Heart right ventricle (tissue), 16 donors: ENCODE results near the gene LRRC8C. TPM values are rescaled to one million over a fixed set of nuclear protein-coding genes. Genes with fewer than 3 reads are reported as not detected.
A peak's percentile ranks its signal among the peaks of the same experiment; 100 is the strongest.

Experiments
- ATAC-seq, 8 donors: fragments of 200-7000 bp; cut with Tn5 transposase; one replicate each; pipeline ENCODE4 v1.9.1; 2020; ENCODE audit warnings: mild to moderate bottlenecking in 8 of 8, moderate library complexity in 8 of 8, moderate number of reproducible peaks in 1 of 8
- DNase-seq, 2 donors: peaks; one replicate each; pipeline ENCODE4 v3.0.0-alpha.2; 2020
- H3K27ac ChIP-seq, 10 donors: fragments of 200-600 bp; sonication (generic) in 2 of 10; one replicate each; pipeline versions ENCODE4 v1.5.0 to v1.8.0; 2020 to 2022; ENCODE audit warnings: mild to moderate bottlenecking in 3 of 10
- H3K27me3 ChIP-seq, 7 donors: fragments of 200-600 bp; one replicate each; pipeline ENCODE4 v1.8.0; 2021 to 2022; ENCODE audit warnings: mild to moderate bottlenecking in 2 of 7
- H3K36me3 ChIP-seq, 9 donors: fragments of 200-600 bp; sonication (generic) in 1 of 9; one replicate each; pipeline versions ENCODE4 v1.5.0 to v1.8.0; 2020 to 2022; ENCODE audit warnings: mild to moderate bottlenecking in 2 of 9
- H3K4me1 ChIP-seq, 9 donors: fragments of 200-600 bp; sonication (generic) in 1 of 9; one replicate each; pipeline versions ENCODE4 v1.5.0 to v1.8.0; 2020 to 2022; ENCODE audit warnings: mild to moderate bottlenecking in 4 of 9
- H3K4me3 ChIP-seq, 10 donors: fragments of 200-600 bp; sonication (generic) in 2 of 10; one replicate each; pipeline versions ENCODE4 v1.5.0 to v1.8.0; 2020 to 2022; ENCODE audit warnings: mild to moderate bottlenecking in 7 of 10, moderate library complexity in 2 of 10
- H3K9me3 ChIP-seq, 11 donors: fragments of 200-600 bp in 10 of 11; sonication (generic) in 2 of 11; one replicate each; pipeline versions ENCODE4 v1.5.0 to v1.8.0; 2013 to 2022; ENCODE audit warnings: mild to moderate bottlenecking in 2 of 11, control low read depth in 1 of 11, moderate library complexity in 1 of 11
- CTCF ChIP-seq, 9 donors: fragments of 200-600 bp; sonication (generic) in 2 of 9; IDR thresholded peaks; one replicate each; pipeline versions ENCODE4 v1.5.0 to v1.8.0; 2021 to 2022; ENCODE audit warnings: antibody characterized with exemption in 9 of 9, mild to moderate bottlenecking in 5 of 9, moderate library complexity in 1 of 9
- WGBS, 2 donors: extraction: QIAGEN DNeasy Blood & Tissue Kit; methylation state at CpG; one replicate each; pipeline ENCODE4 v1.1.7; 2013; ENCODE audit warnings: inconsistent platforms in 1 of 2; 5-methylcytosine and 5-hydroxymethylcytosine counted together
- intact Hi-C, 10 donors: fragments of 100-400 bp; cut with DNase I; formaldehyde crosslinking; loops; one replicate each; pipeline versions ENCODE4 v1.11.1 to v1.14.2; 2022
- polyA plus RNA-seq, 2 donors: library from polyadenylated mRNA; stranded (reverse); fragments of 200-250 nt; gene quantifications; one replicate each; pipeline ENCODE4 v1.2.3, GENCODE V29; 2013
- total RNA-seq, 10 donors: library from RNA; stranded (reverse); fragmentation: NEBNext Ultra II Directional in 3 of 10; extraction: Animal tissue kit (Norgen Biotek cat#: 25700) in 3 of 10; gene quantifications; one replicate each; pipeline versions ENCODE4 v1.2.1 to v1.2.4, GENCODE V29; 2021 to 2023
- donor health status: Arrhythmogenic right ventricular cardiomyopathy.
- donor health status: ischemic (EF 13 %, LVEDD 7.1; RV severe dilation, severe dysfunction).
- donor health status: healthy with polysubstance abuse.
- donor health status: DM: no; HTN: yes; CAD: no.
- donor health status: DM: no; HTN: no; CAD: no.
- donor health status: ischemic (EF 25% LVEDD 6.9; RV normal size, moderate dysfunction).
- donor health status: ischemic (EF 25% LVEDD 5.7; RV mildly dilated, moderate dysfunction).
- donor health status: healthy.
- donor health status: DM: yes; HTN: yes; CAD: no.
- donor health status: Ischemic cardiomyopathy.
- donor health status: ischemic (EF 35%, LVEDD 5.7; RV mildly dilated, moderate dysfunction).
- donor health status: nonischemic (EF 11% LVEDD 7.7; RV severe dilation, severe dysfunction).
- donor health status: DM: yes; HTN: yes; CAD: no.
- donor health status: PGD.
- donor health status: ischemic (EF 29% LVEDD 5.4; RV normal size, mild dysfunction).
- donor health status: nonischemic (EF 23%, LVEDD 6.1; RV moderate dilation, normal function).

The LRRC8C gene
- total and polyA plus RNA-seq, 12 donors: 3.7 to 12.3 (median 8.2) TPM

GRCh38 chr1:89631816-89632656 lies 884 bp upstream of the LRRC8C start:
- Histone ChIP-seq H3K4me3 (peak overlapping the region; percentile 57 to 99 (median 96)), H3K9me3 (no peaks in the 10 kb centered on the region), H3K27me3 (no peaks in the 10 kb centered on the region), H3K27ac (peak overlapping the region; percentile 93 to 99 (median 98)), H3K4me1 (peaks cover 10 to 69% (median 51%) of the 10 kb centered on the region in 9 donors), H3K36me3 (peaks cover 0 to 6% (median 0%) of the 10 kb centered on the region in 9 donors)
- ATAC-seq: peak; percentile 4 to 48 (median 36)
- intact Hi-C loops: loop anchor here (1.0 to 10.0 kb wide), 7 partner anchors 60 to 363 kb away; partner anchors contain the start of gene ZNF326 (in 2 of the 10)
- peak in 1 of 2 donors; percentile 26 for DNase-seq
- 13 to 14% methylated on average over 19 of the region's 19 CpGs for WGBS, 2 donors
- TF ChIP-seq CTCF (IDR thresholded peaks at IDR 0.05): no peak

GRCh38 chr1:89633248-89633799 lies 404 bp downstream of the LRRC8C start:
- Histone ChIP-seq H3K4me1 (peaks cover 10 to 82% (median 51%) of the 10 kb centered on the region in 9 donors), H3K9me3 (no peaks in the 10 kb centered on the region), H3K4me3 (peak overlapping the region; percentile 57 to 99 (median 96)), H3K27ac (peak overlapping the region; percentile 93 to 99 (median 98)), H3K27me3 (no peaks in the 10 kb centered on the region), H3K36me3 (peaks cover 0 to 6% (median 0%) of the 10 kb centered on the region in 9 donors)
- ATAC-seq (peak; percentile 53 to 81 (median 62)), DNase-seq (peak; percentile 39 to 71)
- intact Hi-C loops: loop anchor here (1.0 to 10.0 kb wide), 7 partner anchors 59 to 361 kb away; partner anchors contain the start of gene ZNF326 (in 2 of the 10)
- WGBS, 2 donors: 0 to 1% methylated on average over 49 to 57 of the region's 57 CpGs
- no peak for TF ChIP-seq CTCF (IDR thresholded peaks at IDR 0.05)

- no peak for TF ChIP-seq CTCF (IDR thresholded peaks at IDR 0.05)
- Histone ChIP-seq H3K27me3 (no peaks in the 10 kb centered on the region), H3K4me3 (peak overlapping the region; percentile 57 to 99 (median 96)), H3K4me1 (peaks cover 10 to 84% (median 50%) of the 10 kb centered on the region in 9 donors), H3K9me3 (no peaks in the 10 kb centered on the region), H3K27ac (peak overlapping the region; percentile 93 to 99 (median 98)), H3K36me3 (no peaks in the 10 kb centered on the region)
- DNase-seq: peak in 1 of 2 donors; percentile 27
- peak in 6 of 8 donors; percentile 4 to 23 (median 6) for ATAC-seq
- intact Hi-C loops: loop anchor here (1.0 to 10.0 kb wide), 7 partner anchors 58 to 361 kb away; partner anchors contain the start of gene ZNF326 (in 2 of the 10)
- WGBS, 2 donors: 8 to 11% methylated on average over 32 of the region's 32 CpGs
Measured at GRCh38 chr1:89633800-89634625, 1.1 kb downstream of the LRRC8C start.
